BE2C (cell line): ENCODE data around the gene SAT1. TPM values are rescaled to one million over a fixed set of nuclear protein-coding genes. Genes with fewer than 3 reads are reported as not detected.
"Not testable (repeated sequence)": the region's sequence is repeated elsewhere in the genome, so short reads cannot be mapped to it uniquely, and the experiment has no call there.

ENCODE experiments used
- DNase-seq: peaks from one replicate; pipeline ENCODE4 v3.0.0-alpha.2; 2020
- H3K27me3 ChIP-seq: fragments of 250-450 bp; sonication (Bioruptor Pico); 2 replicates; pipeline ENCODE4 v1.5.1; 2020; ENCODE audit warnings: mild to moderate bottlenecking
- H3K36me3 ChIP-seq: fragments of 250-450 bp; sonication (Bioruptor Pico); 2 replicates; pipeline ENCODE4 v1.5.1; 2020; ENCODE audit warnings: mild to moderate bottlenecking
- H3K4me1 ChIP-seq: fragments of 250-450 bp; sonication (Bioruptor Pico); 2 replicates; pipeline ENCODE4 v1.5.1; 2020
- H3K4me3 ChIP-seq: 2 replicates; pipeline ENCODE4 v1.5.1; 2011; ENCODE audit warnings: low read depth, low read length
- H3K9me3 ChIP-seq: fragments of 250-450 bp; sonication (Bioruptor Pico); 2 replicates; pipeline ENCODE4 v1.5.1; 2020
- CTCF ChIP-seq: IDR thresholded peaks from 2 replicates; pipeline ENCODE4 v1.5.1; 2012; ENCODE audit warnings: mild to moderate bottlenecking, low read depth, low read length
- polyA plus RNA-seq: library from polyadenylated mRNA; unstranded; fragments of >200 nt; gene quantifications from one replicate; pipeline ENCODE4 v1.2.1, GENCODE V29; 2012; ENCODE audit warnings: low read depth, missing spikeins; ENCODE audit not compliant: insufficient read length, insufficient read depth

SAT1 gene
- 15.1 TPM for polyA plus RNA-seq

- peak; percentile 71 for TF ChIP-seq CTCF
- H3K4me3 ChIP-seq, result peak within 1 kb of the TSS; percentile 81
- no peaks in the 10 kb centered on the region for H3K4me1 ChIP-seq
- no peaks in the 10 kb centered on the region for H3K27me3 ChIP-seq
- peak; percentile 96 for DNase-seq
- H3K9me3 ChIP-seq, result no peaks in the 10 kb centered on the region
- H3K36me3 ChIP-seq, result no peaks in the 10 kb centered on the region
These were observed at the start of gene SAT1 for GRCh38 chrX:23782863-23783588. TSS of gene SAT1 (plus strand) at chrX:23783173. CDS start at chrX:23783352, 179 bp downstream.

GRCh38 chrX:23736030-23736429 lies 46.9 kb upstream of the SAT1 start:
- H3K36me3 ChIP-seq, result no peaks in the 10 kb centered on the region; the same call in 1 of the 2 replicates
- no peak for DNase-seq
- no peaks in the 10 kb centered on the region for H3K9me3 ChIP-seq
- no peak overlapping the region for H3K4me3 ChIP-seq
- TF ChIP-seq CTCF, result no peak
- no peaks in the 10 kb centered on the region for H3K4me1 ChIP-seq
- H3K27me3 ChIP-seq, result no peaks in the 10 kb centered on the region

- no peak for TF ChIP-seq CTCF
- no peak for DNase-seq
- no peaks in the 10 kb centered on the region for H3K4me1 ChIP-seq
- H3K4me3 ChIP-seq, result no peak overlapping the region
- H3K27me3 ChIP-seq, result no peaks in the 10 kb centered on the region
- no peaks in the 10 kb centered on the region for H3K36me3 ChIP-seq
- no peaks in the 10 kb centered on the region for H3K9me3 ChIP-seq
These were observed 45.6 kb upstream of the SAT1 start for GRCh38 chrX:23737413-23737812.

GRCh38 chrX:23742174-23742696 lies 40.7 kb upstream of the SAT1 start:
- Histone ChIP-seq H3K4me1 (no peaks in the 10 kb centered on the region), H3K9me3 (no peaks in the 10 kb centered on the region), H3K27me3 (no peaks in the 10 kb centered on the region), H3K4me3 (peak overlapping the region; percentile 73), H3K36me3 (no peaks in the 10 kb centered on the region)
- TF ChIP-seq CTCF, result no peak
- peak; percentile 60 for DNase-seq

- peak; percentile 89 for DNase-seq
- no peaks in the 10 kb centered on the region for H3K9me3 ChIP-seq
- no peak for TF ChIP-seq CTCF
- H3K4me1 ChIP-seq, result no peaks in the 10 kb centered on the region
- peak within 1 kb of the TSS; percentile 73 for H3K4me3 ChIP-seq
- no peaks in the 10 kb centered on the region for H3K27me3 ChIP-seq
- H3K36me3 ChIP-seq, result no peaks in the 10 kb centered on the region
These were observed 40.0 kb upstream of the SAT1 start, which contains the start of gene ACOT9 for GRCh38 chrX:23742697-23743622. TSS of gene ACOT9 (minus strand) at chrX:23743276. CDS start at chrX:23743144, 132 bp downstream.

GRCh38 chrX:23743623-23743971 lies 39.4 kb upstream of the SAT1 start:
- DNase-seq, H3K4me1 ChIP-seq, H3K9me3 ChIP-seq, H3K27me3 ChIP-seq, H3K36me3 ChIP-seq: not testable (repeated sequence)
- H3K4me3 ChIP-seq, result peak overlapping the region; percentile 73
